NCI-H774 (cell line): ENCODE measurements around the gene ANKFN1.
"Not testable (repeated sequence)": the region's sequence is repeated elsewhere in the genome, so short reads cannot be mapped to it uniquely, and the experiment has no call there.

Source experiments
- DNase-seq: peaks from one replicate; lab custom pipeline; 2025; lab: John Stamatoyannopoulos, UW

Gene ANKFN1

GRCh38 chr17:56184650-56185049 is 31.4 kb downstream of the ANKFN1 start:
- DNase-seq = no peak

- DNase-seq = no peak
Measured at GRCh38 chr17:56185491-56186221, 32.4 kb downstream of the ANKFN1 start.

- no peak for DNase-seq
Measured at GRCh38 chr17:56186222-56186786, 33.0 kb downstream of the ANKFN1 start.

- peak; percentile 3 for DNase-seq
Measured at GRCh38 chr17:56203430-56203829, 50.2 kb downstream of the ANKFN1 start.

- no peak for DNase-seq
Measured at GRCh38 chr17:56206351-56206750, 53.1 kb downstream of the ANKFN1 start.

- no peak for DNase-seq
Measured at GRCh38 chr17:56213031-56213430, 59.8 kb downstream of the ANKFN1 start.

GRCh38 chr17:56217921-56218320 is 64.6 kb downstream of the ANKFN1 start:
- no peak for DNase-seq

- DNase-seq = no peak
Measured at GRCh38 chr17:56222255-56222654, 69.0 kb downstream of the ANKFN1 start.

- DNase-seq = no peak
Measured at GRCh38 chr17:56230660-56231059, 77.4 kb downstream of the ANKFN1 start.

- DNase-seq = no peak
Measured at GRCh38 chr17:56231252-56231651, 78.0 kb downstream of the ANKFN1 start.

GRCh38 chr17:56231693-56232092 is 78.4 kb downstream of the ANKFN1 start:
- DNase-seq = no peak

- DNase-seq = no peak
Measured at GRCh38 chr17:56244268-56244890, 91.1 kb downstream of the ANKFN1 start.

GRCh38 chr17:56247816-56248215 is 94.5 kb downstream of the ANKFN1 start:
- DNase-seq = no peak

GRCh38 chr17:56257075-56257474 is 103.8 kb downstream of the ANKFN1 start:
- no peak for DNase-seq

GRCh38 chr17:56260376-56261002 is 107.2 kb downstream of the ANKFN1 start:
- no peak for DNase-seq

GRCh38 chr17:56262803-56263202 is 109.5 kb downstream of the ANKFN1 start:
- peak; percentile 73 for DNase-seq

- DNase-seq = no peak
Measured at GRCh38 chr17:56269556-56270389, 116.5 kb downstream of the ANKFN1 start.

- no peak for DNase-seq
Measured at GRCh38 chr17:56274491-56274890, 121.2 kb downstream of the ANKFN1 start.

- DNase-seq = no peak
Measured at GRCh38 chr17:56284482-56284881, 131.2 kb downstream of the ANKFN1 start.

- DNase-seq = not testable (repeated sequence)
Measured at GRCh38 chr17:56288786-56289185, 135.5 kb downstream of the ANKFN1 start.

GRCh38 chr17:56289321-56289720 is 136.0 kb downstream of the ANKFN1 start:
- no peak for DNase-seq
